Kidney (tissue), 14 donors: ENCODE data around the gene ZCCHC7. TPM values are rescaled to one million over a fixed set of nuclear protein-coding genes. Genes with fewer than 3 reads are reported as not detected.
"Not testable (repeated sequence)": the region's sequence is repeated elsewhere in the genome, so short reads cannot be mapped to it uniquely, and the experiment has no call there.

Experiments
- DNase-seq, 5 donors: peaks; one replicate each; pipeline ENCODE4 v3.0.0-alpha.2; 2013 to 2020
- FAIRE-seq: peaks from 2 replicates; lab custom pipeline; 2012; peaks lifted over from hg19 to GRCh38; lab: Jason Lieb, UNC
- H3K27ac ChIP-seq, 2 donors: one replicate each; pipeline ENCODE4 v1.7.0; 2013; ENCODE audit warnings: low read depth in 2 of 2, low read length in 2 of 2, inconsistent platforms in 1 of 2
- H3K27me3 ChIP-seq: one replicate; pipeline ENCODE4 v1.7.1; 2013; ENCODE audit warnings: low read length, inconsistent platforms; ENCODE audit not compliant: control insufficient read depth, insufficient read depth
- H3K36me3 ChIP-seq, 3 donors: one replicate each; pipeline versions ENCODE4 v1.7.0 to v1.7.1; 2013; ENCODE audit warnings: low read length in 3 of 3, control low read depth in 1 of 3, inconsistent platforms in 1 of 3; ENCODE audit not compliant: insufficient read depth in 3 of 3, control insufficient read depth in 2 of 3
- H3K4me1 ChIP-seq, 3 donors: one replicate each; pipeline versions ENCODE4 v1.7.0 to v1.7.1; 2013; ENCODE audit warnings: low read length in 3 of 3, inconsistent platforms in 1 of 3, low read depth in 1 of 3; ENCODE audit not compliant: control insufficient read depth in 2 of 3, insufficient read depth in 2 of 3
- H3K4me3 ChIP-seq, 3 donors: one replicate each; pipeline versions ENCODE4 v1.7.0 to v1.8.1; 2013; ENCODE audit warnings: low read length in 3 of 3, control low read depth in 1 of 3, inconsistent platforms in 1 of 3
- H3K9ac ChIP-seq, 3 donors: one replicate each; pipeline versions ENCODE4 v1.7.0 to v1.7.1; 2013; ENCODE audit warnings: low read length in 3 of 3, control low read depth in 1 of 3, inconsistent platforms in 1 of 3
- H3K9me3 ChIP-seq, 3 donors: one replicate each; pipeline versions ENCODE4 v1.7.0 to v1.7.1; 2013; ENCODE audit warnings: low read length in 3 of 3, control low read depth in 1 of 3, inconsistent platforms in 1 of 3; ENCODE audit not compliant: control insufficient read depth in 2 of 3, insufficient read depth in 1 of 3
- intact Hi-C: fragments of 100-400 bp; cut with DNase I; formaldehyde crosslinking; loops from one replicate; pipeline ENCODE4 v1.11.1; 2022
- polyA plus RNA-seq: library from polyadenylated mRNA; stranded (reverse); fragments of 350-450 nt; fragmentation: Illumina TruSeq; extraction: RNeasy Lipid Tissue Mini Kit (QIAGEN cat#74804); gene quantifications from one replicate; pipeline ENCODE4 v1.2.3, GENCODE V29; 2014; ENCODE audit warnings: low read depth, low replicate concordance; ENCODE audit not compliant: insufficient read depth
- total RNA-seq: library from RNA; stranded (reverse); fragmentation: NEBNext Ultra II Directional; extraction: Animal tissue kit (Norgen Biotek cat#: 25700); gene quantifications from one replicate; pipeline ENCODE4 v1.2.1, GENCODE V29; 2021
- TF ChIP-seq, protein P1 (sequence below): IDR thresholded peaks from 3 replicates; pipeline ENCODE4 v1.5.1; 2012; ENCODE audit warnings: mild to moderate bottlenecking, moderate library complexity, borderline replicate concordance; ENCODE audit not compliant: insufficient read depth; ENCODE audit errors: extremely low read depth
- donor health status: control.
- donor health status: control.
- donor health status: control.
- donor health status: control.
- donor health status: control.
- donor health status: DM: yes; HTN: yes; CAD: no.
- donor health status: Normal renal cell carcinoma (clear cell type).

Gene ZCCHC7
- total and polyA plus RNA-seq, 2 donors from 2014 or later, result 7.2 to 22.3 TPM

DNA sequence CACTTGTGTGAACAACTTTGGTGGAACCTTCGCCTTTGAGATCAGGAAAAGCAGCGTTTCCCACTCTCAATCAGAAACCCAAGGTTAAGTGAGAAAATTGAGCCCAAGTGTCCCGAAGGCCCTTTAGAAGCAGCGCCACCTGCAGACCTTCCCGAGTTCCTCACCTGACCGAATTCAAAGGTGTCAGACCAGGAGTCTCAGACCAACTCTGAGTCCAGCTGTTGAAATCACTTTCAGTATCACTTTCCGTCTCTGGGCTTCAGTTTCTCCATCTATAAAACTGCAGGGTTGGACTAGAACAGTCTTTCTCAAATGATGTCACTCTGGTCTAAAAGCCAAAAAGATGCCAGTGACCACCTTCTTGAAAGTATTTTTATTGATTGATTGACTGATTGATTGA lies 270.4 kb downstream of the ZCCHC7 start:
- H3K4me1 ChIP-seq, result no peaks in the 10 kb centered on the region
- no peak for FAIRE-seq
- no peak overlapping the region for H3K9ac ChIP-seq
- intact Hi-C loops, result no loop called here
- H3K27me3 ChIP-seq, result no peaks in the 10 kb centered on the region
- no peak overlapping the region for H3K4me3 ChIP-seq
- H3K27ac ChIP-seq, result no peak overlapping the region
- TF ChIP-seq, protein P1, sequence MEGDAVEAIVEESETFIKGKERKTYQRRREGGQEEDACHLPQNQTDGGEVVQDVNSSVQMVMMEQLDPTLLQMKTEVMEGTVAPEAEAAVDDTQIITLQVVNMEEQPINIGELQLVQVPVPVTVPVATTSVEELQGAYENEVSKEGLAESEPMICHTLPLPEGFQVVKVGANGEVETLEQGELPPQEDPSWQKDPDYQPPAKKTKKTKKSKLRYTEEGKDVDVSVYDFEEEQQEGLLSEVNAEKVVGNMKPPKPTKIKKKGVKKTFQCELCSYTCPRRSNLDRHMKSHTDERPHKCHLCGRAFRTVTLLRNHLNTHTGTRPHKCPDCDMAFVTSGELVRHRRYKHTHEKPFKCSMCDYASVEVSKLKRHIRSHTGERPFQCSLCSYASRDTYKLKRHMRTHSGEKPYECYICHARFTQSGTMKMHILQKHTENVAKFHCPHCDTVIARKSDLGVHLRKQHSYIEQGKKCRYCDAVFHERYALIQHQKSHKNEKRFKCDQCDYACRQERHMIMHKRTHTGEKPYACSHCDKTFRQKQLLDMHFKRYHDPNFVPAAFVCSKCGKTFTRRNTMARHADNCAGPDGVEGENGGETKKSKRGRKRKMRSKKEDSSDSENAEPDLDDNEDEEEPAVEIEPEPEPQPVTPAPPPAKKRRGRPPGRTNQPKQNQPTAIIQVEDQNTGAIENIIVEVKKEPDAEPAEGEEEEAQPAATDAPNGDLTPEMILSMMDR, result peak; percentile 38
- peak in 2 of 5 donors; percentile 21 to 53 for DNase-seq
- H3K36me3 ChIP-seq, result no peaks in the 10 kb centered on the region
- no peaks in the 10 kb centered on the region for H3K9me3 ChIP-seq

DNA sequence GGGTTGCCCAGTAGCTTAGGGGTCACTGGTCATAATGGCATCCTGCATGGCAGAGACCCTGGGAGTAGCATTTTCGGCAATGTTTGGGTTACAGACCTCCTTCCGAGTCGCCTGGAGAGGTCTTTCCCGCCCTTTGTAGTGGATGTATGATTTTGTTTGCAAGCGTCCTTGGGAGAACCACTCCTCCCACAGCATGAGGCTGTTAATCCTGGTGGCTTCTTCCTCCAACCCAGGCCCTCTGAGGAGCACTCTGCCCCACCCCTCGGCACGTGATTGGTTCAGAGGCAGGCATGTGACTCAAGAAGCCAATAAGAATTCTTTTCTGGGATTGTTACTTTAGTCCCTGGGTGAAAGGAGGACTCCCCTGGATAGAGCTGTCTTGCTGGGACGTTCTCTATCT lies 271.9 kb downstream of the ZCCHC7 start:
- Histone ChIP-seq H3K9ac (no peak overlapping the region), H3K36me3 (no peaks in the 10 kb centered on the region), H3K27me3 (no peaks in the 10 kb centered on the region), H3K27ac (no peak overlapping the region), H3K4me1 (no peaks in the 10 kb centered on the region), H3K4me3 (no peak overlapping the region), H3K9me3 (no peaks in the 10 kb centered on the region)
- FAIRE-seq, result no peak
- no peak for DNase-seq
- intact Hi-C loops, result no loop called here
- TF ChIP-seq, protein P1, result no peak

DNA sequence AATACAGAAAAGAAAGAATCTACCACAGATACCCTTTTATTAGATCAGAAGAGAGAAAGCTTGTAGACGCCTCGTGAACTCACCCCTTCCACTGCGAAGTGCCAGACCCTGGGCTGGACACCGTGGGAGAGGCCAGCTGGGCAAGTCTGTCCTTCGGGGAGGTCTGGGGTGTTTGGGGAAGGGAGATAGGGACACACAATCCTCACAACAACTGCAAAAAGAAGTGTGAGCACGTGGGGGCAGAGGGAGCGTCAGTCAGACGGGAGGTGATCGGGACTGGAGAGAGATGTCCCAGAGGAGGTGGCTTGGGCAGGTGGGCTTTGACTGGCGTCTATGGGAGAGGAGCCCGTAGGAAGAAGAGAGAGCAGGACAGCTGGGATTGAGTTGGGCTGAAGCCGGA lies 274.9 kb downstream of the ZCCHC7 start:
- intact Hi-C loops, result no loop called here
- TF ChIP-seq, protein P1, result no peak
- Histone ChIP-seq H3K36me3 (no peaks in the 10 kb centered on the region), H3K27me3 (no peaks in the 10 kb centered on the region), H3K27ac (no peak overlapping the region), H3K4me3 (no peak overlapping the region), H3K9me3 (no peaks in the 10 kb centered on the region), H3K4me1 (no peaks in the 10 kb centered on the region), H3K9ac (no peak overlapping the region)
- DNase-seq (no peak), FAIRE-seq (no peak)

DNA sequence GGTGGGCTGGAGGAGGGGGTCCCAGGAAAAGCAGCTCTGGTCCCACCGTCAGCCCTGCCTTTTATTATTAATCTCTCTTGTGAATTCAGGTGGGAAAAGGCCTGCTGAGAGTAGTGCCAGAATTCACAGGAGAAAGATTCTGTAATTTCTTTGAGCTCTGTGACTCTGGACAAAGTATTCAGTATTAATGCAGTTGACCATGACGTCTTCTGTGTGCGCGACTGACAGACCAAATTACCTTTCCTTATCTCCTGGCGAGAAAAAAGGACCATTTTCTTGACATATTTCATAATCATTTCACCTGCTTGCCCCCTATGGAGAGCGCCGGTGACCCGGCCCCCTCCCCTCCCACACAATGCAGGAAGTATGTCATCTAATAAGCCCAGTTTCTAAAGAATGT lies 275.3 kb downstream of the ZCCHC7 start:
- intact Hi-C loops, result no loop called here
- DNase-seq (no peak), FAIRE-seq (no peak)
- Histone ChIP-seq H3K4me3 (no peak overlapping the region), H3K4me1 (no peaks in the 10 kb centered on the region), H3K9ac (no peak overlapping the region), H3K27ac (no peak overlapping the region), H3K9me3 (no peaks in the 10 kb centered on the region), H3K27me3 (no peaks in the 10 kb centered on the region), H3K36me3 (no peaks in the 10 kb centered on the region)
- TF ChIP-seq, protein P1, result no peak

DNA sequence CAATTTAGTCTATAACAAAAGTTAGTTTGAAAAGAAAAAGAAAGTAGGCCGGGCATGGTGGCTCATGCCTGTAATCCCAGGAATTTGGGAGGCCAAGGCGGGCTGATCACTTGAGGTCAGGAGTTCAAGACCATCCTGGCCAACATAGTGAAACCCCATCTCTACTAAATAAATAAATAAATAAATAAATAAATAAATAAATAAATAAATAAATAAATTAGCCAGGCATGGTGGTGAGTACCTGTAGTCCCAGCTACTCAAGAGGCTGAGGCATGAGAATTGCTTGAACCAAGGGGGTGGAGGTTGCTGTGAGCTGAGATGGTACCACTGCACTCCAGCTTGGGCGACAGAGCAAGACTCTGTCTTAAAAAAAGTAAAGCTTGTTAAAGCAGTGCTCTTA lies 277.6 kb downstream of the ZCCHC7 start:
- H3K9ac ChIP-seq, H3K4me3 ChIP-seq, intact Hi-C loops, H3K4me1 ChIP-seq, H3K9me3 ChIP-seq, H3K27ac ChIP-seq, FAIRE-seq, H3K27me3 ChIP-seq, H3K36me3 ChIP-seq: not testable (repeated sequence)
- peak in 1 of 5 donors; percentile 5 for DNase-seq
